ENCODE data around the gene CCDC142. TPM values are rescaled to one million over a fixed set of nuclear protein-coding genes. Genes with fewer than 3 reads are reported as not detected.

CCDC142 gene
- total and polyA plus RNA-seq, 9 of the 15 experiments (the other 6 are each of a cell fraction or from before 2014, with no cell fraction given): 0.55 to 11.7 (median 7.2) TPM

GRCh38 chr2:74507145-74507925 lies 24.5 kb upstream of the CCDC142 start, which contains the start of gene PCGF1 (continued):
- TF ChIP-seq SFPQ (IDR thresholded peaks at IDR 0.05; ENCODE audit: low read depth, low read length) (no peak), ZNF23 (CRISPR knock-in tag; IDR thresholded peaks at IDR 0.05) (no peak), AFF4 (CRISPR knock-in tag; IDR thresholded peaks at IDR 0.05) (no peak), PHF8 (IDR thresholded peaks at IDR 0.05; ENCODE audit: borderline replicate concordance, low read length) (peak; percentile 88; the same call in 1 of the 2 replicates), KAT2B (IDR thresholded peaks at IDR 0.05; ENCODE audit: low read depth, low read length) (no peak), MITF (IDR thresholded peaks at IDR 0.05) (0 out of 2 replicates have a peak, but pooled peaks have one; percentile 33), NCOA2 (IDR thresholded peaks at IDR 0.05; ENCODE audit: partially characterized antibody in 2 of 2) (no peak), NONO (IDR thresholded peaks at IDR 0.05; ENCODE audit: low read depth in 2 of 2, low read length in 1 of 2) (no peak), HSF4 (CRISPR knock-in tag; IDR thresholded peaks at IDR 0.05; ENCODE audit: borderline replicate concordance) (no peak), TAF9B (IDR thresholded peaks at IDR 0.05; ENCODE audit: partially characterized antibody) (peak; percentile 79), CEBPZ (IDR thresholded peaks at IDR 0.05; ENCODE audit: borderline replicate concordance, low read depth, low read length) (no peak), ZBTB33 (CRISPR knock-in tag; IDR thresholded peaks at IDR 0.05) (no peak)

Data from K562 (cell line).